ENCODE measurements around the gene ARSA. TPM values are rescaled to one million over a fixed set of nuclear protein-coding genes. Genes with fewer than 3 reads are reported as not detected.

The ARSA gene
- total and polyA plus RNA-seq, 11 donors = 16.7 to 40.5 (median 26.1) TPM

DNA sequence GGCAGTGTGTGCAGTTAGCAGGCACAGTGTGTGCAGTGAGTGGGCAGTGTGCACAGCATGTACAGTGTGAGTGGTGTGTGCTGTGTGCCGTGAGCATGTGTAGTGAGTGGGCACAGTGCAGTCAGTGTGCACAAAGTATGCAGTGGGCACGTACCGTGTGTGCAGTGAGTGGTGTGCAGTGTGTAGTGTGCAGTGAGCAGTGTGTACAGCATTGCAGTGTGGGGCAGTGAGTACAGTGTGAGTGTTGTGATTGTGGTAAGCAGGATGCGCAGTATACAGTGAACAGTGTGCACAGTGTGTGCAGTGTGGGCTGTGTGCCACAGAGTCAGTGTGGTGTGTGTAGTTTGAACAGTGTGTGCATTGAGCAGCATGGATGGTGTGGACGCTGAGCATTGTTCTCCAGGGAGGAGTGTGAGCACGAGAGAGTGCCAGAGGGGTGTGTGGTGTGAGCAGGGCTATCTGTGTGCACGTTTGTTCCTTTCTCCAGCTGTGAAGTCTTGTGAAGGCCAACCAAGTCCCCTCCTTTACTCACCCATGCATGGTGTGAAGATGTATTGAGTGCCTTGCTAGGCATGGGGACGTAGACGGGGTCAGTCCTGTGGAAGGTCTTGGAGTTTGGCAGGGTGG, 47.7 kb upstream of the ARSA start:
- no peak for TF ChIP-seq POLR2A (IDR thresholded peaks at IDR 0.05)
- TF ChIP-seq, protein P1, sequence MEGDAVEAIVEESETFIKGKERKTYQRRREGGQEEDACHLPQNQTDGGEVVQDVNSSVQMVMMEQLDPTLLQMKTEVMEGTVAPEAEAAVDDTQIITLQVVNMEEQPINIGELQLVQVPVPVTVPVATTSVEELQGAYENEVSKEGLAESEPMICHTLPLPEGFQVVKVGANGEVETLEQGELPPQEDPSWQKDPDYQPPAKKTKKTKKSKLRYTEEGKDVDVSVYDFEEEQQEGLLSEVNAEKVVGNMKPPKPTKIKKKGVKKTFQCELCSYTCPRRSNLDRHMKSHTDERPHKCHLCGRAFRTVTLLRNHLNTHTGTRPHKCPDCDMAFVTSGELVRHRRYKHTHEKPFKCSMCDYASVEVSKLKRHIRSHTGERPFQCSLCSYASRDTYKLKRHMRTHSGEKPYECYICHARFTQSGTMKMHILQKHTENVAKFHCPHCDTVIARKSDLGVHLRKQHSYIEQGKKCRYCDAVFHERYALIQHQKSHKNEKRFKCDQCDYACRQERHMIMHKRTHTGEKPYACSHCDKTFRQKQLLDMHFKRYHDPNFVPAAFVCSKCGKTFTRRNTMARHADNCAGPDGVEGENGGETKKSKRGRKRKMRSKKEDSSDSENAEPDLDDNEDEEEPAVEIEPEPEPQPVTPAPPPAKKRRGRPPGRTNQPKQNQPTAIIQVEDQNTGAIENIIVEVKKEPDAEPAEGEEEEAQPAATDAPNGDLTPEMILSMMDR (IDR thresholded peaks at IDR 0.05) = no peak
- peak in 1 of 5 donors; percentile 6 for DNase-seq
- ATAC-seq = no peak
- peak overlapping the region in 11 of 12 donors; percentile 42 to 75 (median 61) for H3K4me3 ChIP-seq
- H3K9me3 ChIP-seq = no peaks in the 10 kb centered on the region
- peaks cover 0 to 56% (median 9%) of the 10 kb centered on the region in 12 donors for H3K4me1 ChIP-seq
- H3K36me3 ChIP-seq = peaks cover 0 to 37% (median 9%) of the 10 kb centered on the region in 9 donors
- intact Hi-C loops (cut with DNase I) = loop anchor here in 1 of 10 donors (5.0 kb wide), 1 partner anchor 37 kb away; no protein-coding TSS in a partner anchor
- H3K27me3 ChIP-seq = peaks cover 4 to 44% (median 20%) of the 10 kb centered on the region in 9 donors
- 52 to 58% (median 52%) methylated on average over 9 of the region's 9 CpGs for WGBS, 4 donors
- H3K27ac ChIP-seq = peak overlapping the region in 8 of 12 donors; percentile 9 to 73 (median 44)

DNA sequence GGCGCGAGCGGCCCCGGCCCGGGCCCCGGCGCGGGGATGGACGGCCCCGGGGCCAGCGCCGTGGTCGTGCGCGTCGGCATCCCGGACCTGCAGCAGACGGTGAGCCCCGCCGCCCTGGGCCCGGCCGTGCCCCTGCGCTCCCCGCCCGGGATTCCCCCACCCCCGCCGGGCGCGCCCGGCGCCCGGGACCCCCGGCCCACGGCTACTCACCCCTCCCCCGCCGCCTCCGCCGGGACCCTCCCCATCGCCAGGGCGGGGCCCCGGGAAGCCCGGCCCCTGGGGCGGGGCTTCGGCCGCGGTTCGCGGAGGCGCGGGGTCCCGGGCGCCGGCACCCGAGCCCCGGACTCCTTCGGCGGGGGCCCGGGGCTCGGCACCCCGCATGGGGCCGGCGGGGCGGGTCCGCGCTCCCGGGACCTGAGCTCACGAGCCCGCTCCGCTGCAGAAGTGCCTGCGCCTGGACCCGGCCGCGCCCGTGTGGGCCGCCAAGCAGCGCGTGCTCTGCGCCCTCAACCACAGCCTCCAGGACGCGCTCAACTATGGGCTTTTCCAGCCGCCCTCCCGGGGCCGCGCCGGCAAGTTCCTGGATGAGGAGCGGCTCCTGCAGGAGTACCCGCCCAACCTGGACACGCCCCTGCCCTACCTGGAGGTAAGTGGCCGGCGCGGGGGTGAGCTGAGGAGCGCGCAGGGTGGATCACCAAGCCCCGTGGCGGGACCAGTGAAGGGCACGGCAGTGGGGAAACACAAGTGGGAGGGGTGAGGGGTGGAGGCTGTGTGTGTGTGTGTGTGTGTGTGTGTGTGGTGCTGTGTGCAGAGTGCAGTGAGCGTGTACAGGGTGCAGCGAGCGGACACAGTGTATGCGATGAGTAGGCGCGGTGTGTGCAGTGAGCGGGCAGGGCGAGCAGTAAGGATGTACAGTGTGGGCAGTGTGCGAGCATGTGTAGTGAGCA, 46.9 kb upstream of the ARSA start:
- intact Hi-C loops (cut with DNase I) = loop anchor here in 6 of 10 donors (1.0 to 5.0 kb wide), 4 partner anchors 37 to 48 kb away; partner anchors contain the start of gene ARSA (in 4 of the 6)
- Histone ChIP-seq H3K36me3 (peaks cover 0 to 37% (median 9%) of the 10 kb centered on the region in 9 donors), H3K27me3 (peaks cover 4 to 44% (median 20%) of the 10 kb centered on the region in 9 donors), H3K4me1 (peaks cover 0 to 59% (median 9%) of the 10 kb centered on the region in 12 donors), H3K4me3 (peak overlapping the region; percentile 42 to 75 (median 60)), H3K27ac (peak overlapping the region in 11 of 12 donors; percentile 32 to 80 (median 69)), H3K9me3 (no peaks in the 10 kb centered on the region)
- DNase-seq (no peak), ATAC-seq (no peak)
- 4 to 28% (median 13%) methylated on average over 18 to 105 of the region's 105 CpGs for WGBS, 4 donors
- TF ChIP-seq, protein P1 (IDR thresholded peaks at IDR 0.05) = no peak
- TF ChIP-seq POLR2A (IDR thresholded peaks at IDR 0.05) = no peak

DNA sequence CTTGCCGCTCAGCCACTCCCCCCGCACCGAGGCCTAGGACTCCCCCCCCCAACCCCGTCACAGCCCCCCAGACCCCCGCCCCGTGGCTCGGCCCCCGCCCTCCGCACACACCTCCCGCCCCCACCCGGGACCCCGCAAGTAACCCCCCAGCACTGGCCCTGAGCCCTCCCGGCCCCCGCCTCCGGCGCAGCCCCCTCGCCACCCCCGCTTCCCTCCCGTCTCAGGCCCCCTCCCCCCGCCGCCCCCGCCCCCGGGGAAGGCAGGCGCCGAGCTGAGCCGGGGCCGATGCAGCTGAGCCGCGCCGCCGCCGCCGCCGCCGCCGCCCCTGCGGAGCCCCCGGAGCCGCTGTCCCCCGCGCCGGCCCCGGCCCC, 46.2 kb upstream of the ARSA start:
- DNase-seq = no peak
- 0 to 3% (median 1%) methylated on average over 10 to 43 of the region's 43 CpGs; no CpG with 5 or more reads in 1 of the 4 donors for WGBS, 4 donors
- peak overlapping the region; percentile 42 to 92 (median 57) for H3K4me3 ChIP-seq
- no peaks in the 10 kb centered on the region for H3K9me3 ChIP-seq
- peaks cover 0 to 57% (median 8%) of the 10 kb centered on the region in 12 donors for H3K4me1 ChIP-seq
- no peak for ATAC-seq
- H3K27ac ChIP-seq = peak overlapping the region; percentile 67 to 98 (median 90)
- intact Hi-C loops (cut with DNase I) = loop anchor here in 6 of 10 donors (1.0 to 5.0 kb wide), 4 partner anchors 38 to 47 kb away; partner anchors contain the start of gene ARSA (in 4 of the 6)
- H3K27me3 ChIP-seq = peaks cover 4 to 48% (median 21%) of the 10 kb centered on the region in 9 donors
- H3K36me3 ChIP-seq = peaks cover 0 to 30% (median 5%) of the 10 kb centered on the region in 9 donors
- no peak for TF ChIP-seq POLR2A (IDR thresholded peaks at IDR 0.05)
- TF ChIP-seq, protein P1 (IDR thresholded peaks at IDR 0.05) = no peak

All from heart left ventricle (tissue), 16 donors.